DOHH2 (cell line): ENCODE results near the gene TMEM259.

Experiments
- H3F3A ChIP-seq: fragments of 200-600 bp; sonication (generic), shearing (Covaris generic); 2 replicates; pipeline ENCODE4 v1.6.0; 2016; ENCODE audit warnings: antibody characterized with exemption, mild to moderate bottlenecking; ENCODE audit not compliant: control insufficient read depth, insufficient read depth
- H3K27ac ChIP-seq: fragments of 200-600 bp; sonication (generic); 2 replicates; pipeline ENCODE4 v1.5.1; 2014; ENCODE audit warnings: low read depth, mild to moderate bottlenecking, low read length, moderate library complexity
- H3K27me3 ChIP-seq: fragments of 200-600 bp; sonication (generic); 2 replicates; pipeline ENCODE4 v1.6.1; 2014; ENCODE audit warnings: mild to moderate bottlenecking, low read length, mixed read lengths; ENCODE audit not compliant: control insufficient read depth
- H3K36me3 ChIP-seq: fragments of 200-600 bp; sonication (generic); 2 replicates; pipeline ENCODE4 v1.6.1; 2014; ENCODE audit warnings: mild to moderate bottlenecking, low read length, moderate library complexity, mixed read lengths; ENCODE audit not compliant: control insufficient read depth
- H3K4me1 ChIP-seq: fragments of 200-600 bp; sonication (generic); 2 replicates; pipeline ENCODE4 v1.6.1; 2014; ENCODE audit warnings: mild to moderate bottlenecking, low read length, mixed read lengths; ENCODE audit not compliant: control insufficient read depth
- H3K4me2 ChIP-seq: fragments of 200-600 bp; sonication (generic); 2 replicates; pipeline ENCODE4 v1.6.0; 2014; ENCODE audit warnings: mild to moderate bottlenecking, low read length, moderate library complexity
- H3K4me3 ChIP-seq: fragments of 200-600 bp; sonication (generic); 2 replicates; pipeline ENCODE4 v1.5.1; 2014; ENCODE audit warnings: mild to moderate bottlenecking, low read length, mixed read lengths
- H3K79me2 ChIP-seq: fragments of 200-600 bp; sonication (generic); 2 replicates; pipeline ENCODE4 v1.6.1; 2014; ENCODE audit warnings: mild to moderate bottlenecking, low read length, mixed read lengths; ENCODE audit not compliant: control insufficient read depth
- H3K9me2 ChIP-seq: fragments of 200-600 bp; sonication (generic); replicated peaks from 2 replicates; pipeline ENCODE4 v1.6.1; 2014; ENCODE audit warnings: mild to moderate bottlenecking, low read length, mixed read lengths; ENCODE audit not compliant: control insufficient read depth
- H3K9me3 ChIP-seq: fragments of 200-600 bp; sonication (generic); 2 replicates; pipeline ENCODE4 v1.6.1; 2014; ENCODE audit warnings: antibody characterized with exemption, low read length, mixed read lengths; ENCODE audit not compliant: control insufficient read depth, insufficient read depth
- H4K20me1 ChIP-seq: fragments of 200-600 bp; sonication (generic); 2 replicates; pipeline ENCODE4 v1.6.0; 2014; ENCODE audit warnings: low read depth, mild to moderate bottlenecking, antibody characterized with exemption, low read length, moderate library complexity; ENCODE audit not compliant: control insufficient read depth, insufficient read depth
- CTCF ChIP-seq: fragments of 200-600 bp; sonication (generic); IDR thresholded peaks from one replicate; pipeline ENCODE4 v1.5.1; 2014; ENCODE audit warnings: antibody characterized with exemption, mild to moderate bottlenecking, low read depth, low read length; ENCODE audit not compliant: poor library complexity, severe bottlenecking
- EZH2phosphoT487 ChIP-seq: fragments of 200-600 bp; sonication (generic); IDR thresholded peaks from 2 replicates; pipeline ENCODE4 v1.6.1; 2017; ENCODE audit warnings: borderline replicate concordance, mild to moderate bottlenecking, antibody characterized with exemption, low read length, moderate library complexity, mixed read lengths

The TMEM259 gene

GRCh38 chr19:1014161-1015060, 6.5 kb downstream of the TMEM259 start:
- Histone ChIP-seq H3K36me3 (peaks cover 93% of the 10 kb centered on the region), H3K9me3 (no peaks in the 10 kb centered on the region), H3K4me3 (no peak overlapping the region), H3F3A (no peaks in the 10 kb centered on the region), H3K4me2 (no peak overlapping the region), H3K27me3 (no peaks in the 10 kb centered on the region), H3K9me2 (no peaks in the 10 kb centered on the region), H3K79me2 (peaks cover 66% of the 10 kb centered on the region), H3K27ac (no peak overlapping the region), H3K4me1 (peaks cover 27% of the 10 kb centered on the region), H4K20me1 (peaks cover 33% of the 10 kb centered on the region)
- no peak for TF ChIP-seq EZH2phosphoT487

- Histone ChIP-seq H3K4me1 (peaks cover 15% of the 10 kb centered on the region), H4K20me1 (peaks cover 26% of the 10 kb centered on the region), H3K36me3 (peaks cover 88% of the 10 kb centered on the region), H3K79me2 (peaks cover 55% of the 10 kb centered on the region), H3K4me2 (no peak overlapping the region), H3K27ac (no peak overlapping the region), H3K9me3 (no peaks in the 10 kb centered on the region), H3K9me2 (no peaks in the 10 kb centered on the region), H3K4me3 (no peak overlapping the region), H3F3A (no peaks in the 10 kb centered on the region), H3K27me3 (no peaks in the 10 kb centered on the region)
- no peak for TF ChIP-seq EZH2phosphoT487
- no peak for TF ChIP-seq CTCF
These were observed 7.7 kb downstream of the TMEM259 start for GRCh38 chr19:1013218-1013617.

DNA sequence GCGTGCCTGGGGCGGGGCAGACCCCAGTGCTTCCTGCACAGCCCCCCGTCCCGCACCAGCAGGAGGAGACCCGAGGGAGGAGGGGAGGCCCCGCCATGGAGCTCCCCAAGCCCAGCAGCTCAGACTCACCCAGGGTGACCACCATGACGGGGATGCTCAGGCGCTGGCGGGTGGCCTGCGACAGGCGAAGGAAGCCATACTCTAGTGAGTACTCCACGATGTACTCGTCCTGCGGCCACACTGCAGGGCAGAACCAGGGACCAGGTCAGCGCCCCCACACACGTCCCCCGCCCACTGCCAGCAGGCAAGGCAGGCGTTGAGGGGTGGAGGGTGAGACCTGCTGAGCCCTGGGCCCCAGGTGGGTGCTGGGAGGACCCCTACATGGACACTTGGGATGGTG, 8.6 kb downstream of the TMEM259 start:
- Histone ChIP-seq H4K20me1 (peaks cover 18% of the 10 kb centered on the region; the same call in 1 of the 2 replicates), H3K36me3 (peaks cover 80% of the 10 kb centered on the region), H3K27ac (no peak overlapping the region)

More for the DNA sequence above, 8.6 kb downstream of the TMEM259 start:
- Histone ChIP-seq H3K79me2 (peaks cover 46% of the 10 kb centered on the region), H3K4me3 (no peak overlapping the region), H3F3A (no peaks in the 10 kb centered on the region), H3K9me3 (no peaks in the 10 kb centered on the region), H3K4me1 (peaks cover 6% of the 10 kb centered on the region), H3K9me2 (no peaks in the 10 kb centered on the region), H3K27me3 (no peaks in the 10 kb centered on the region), H3K4me2 (no peak overlapping the region)
- no peak for TF ChIP-seq CTCF
